ENCODE measurements around the gene RFX7.

DNA sequence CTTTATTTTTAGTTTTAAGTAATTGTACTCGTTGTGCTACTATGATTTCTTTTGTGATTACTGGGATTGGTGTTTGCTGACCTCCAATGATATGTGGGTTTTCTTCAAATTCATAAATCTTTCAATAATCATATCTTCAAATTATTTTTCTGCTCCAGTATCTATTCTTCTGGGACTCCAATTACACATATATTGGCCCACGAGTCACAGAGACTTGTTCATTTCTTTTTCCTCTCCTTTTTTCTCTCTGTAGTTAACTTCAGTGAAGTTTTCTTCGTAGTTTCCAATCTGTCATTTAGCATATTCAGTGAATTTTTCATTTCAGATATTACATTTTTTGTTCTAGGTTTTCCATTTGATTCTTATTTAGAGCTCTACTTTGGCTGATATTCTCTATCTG, 21.4 kb downstream of the RFX7 start:
- no peak for TF ChIP-seq CTCF (IDR thresholded peaks at IDR 0.05; ENCODE audit: low read depth, low read length, poor library complexity, severe bottlenecking)
- no peak for TF ChIP-seq EZH2phosphoT487 (IDR thresholded peaks at IDR 0.05; ENCODE audit: borderline replicate concordance, low read length)

Measured in DOHH2 (cell line).